HCEC 1CT (cell line): ENCODE data around the gene MTCL1.

Experiments used
- DNase-seq: peaks from one replicate; pipeline ENCODE4 v3.0.0-alpha.2; 2017

MTCL1 gene

GRCh38 chr18:8705238-8705960 lies at the start of gene MTCL1:
MTCL1 (plus strand) TSS chr18:8705556; CDS start chr18:8705661, 105 bp downstream.
- DNase-seq, result peak; percentile 72

DNA sequence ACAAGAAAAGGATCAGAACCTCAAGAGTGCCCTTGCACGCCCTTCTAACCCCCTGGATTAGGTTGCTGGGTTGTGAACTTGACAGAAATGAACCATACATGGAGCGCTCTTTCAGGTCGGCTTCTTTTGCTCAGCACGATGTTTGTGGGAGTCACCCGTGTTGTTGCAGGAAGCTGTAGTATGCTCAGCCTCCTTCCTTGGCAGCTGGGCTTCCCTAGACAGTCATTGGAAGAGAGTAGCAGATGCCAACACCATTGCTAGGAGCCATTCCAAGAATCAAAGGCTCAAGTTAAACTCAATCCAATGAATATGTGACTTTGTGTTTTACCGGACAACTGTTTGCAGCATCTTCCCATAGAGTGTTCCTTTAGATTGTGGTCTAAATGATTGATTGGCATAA lies 49.1 kb upstream of the MTCL1 start:
- no peak for DNase-seq

GRCh38 chr18:8657050-8657820 lies 48.1 kb upstream of the MTCL1 start:
- no peak for DNase-seq

GRCh38 chr18:8657873-8658470 lies 47.4 kb upstream of the MTCL1 start:
- no peak for DNase-seq

DNA sequence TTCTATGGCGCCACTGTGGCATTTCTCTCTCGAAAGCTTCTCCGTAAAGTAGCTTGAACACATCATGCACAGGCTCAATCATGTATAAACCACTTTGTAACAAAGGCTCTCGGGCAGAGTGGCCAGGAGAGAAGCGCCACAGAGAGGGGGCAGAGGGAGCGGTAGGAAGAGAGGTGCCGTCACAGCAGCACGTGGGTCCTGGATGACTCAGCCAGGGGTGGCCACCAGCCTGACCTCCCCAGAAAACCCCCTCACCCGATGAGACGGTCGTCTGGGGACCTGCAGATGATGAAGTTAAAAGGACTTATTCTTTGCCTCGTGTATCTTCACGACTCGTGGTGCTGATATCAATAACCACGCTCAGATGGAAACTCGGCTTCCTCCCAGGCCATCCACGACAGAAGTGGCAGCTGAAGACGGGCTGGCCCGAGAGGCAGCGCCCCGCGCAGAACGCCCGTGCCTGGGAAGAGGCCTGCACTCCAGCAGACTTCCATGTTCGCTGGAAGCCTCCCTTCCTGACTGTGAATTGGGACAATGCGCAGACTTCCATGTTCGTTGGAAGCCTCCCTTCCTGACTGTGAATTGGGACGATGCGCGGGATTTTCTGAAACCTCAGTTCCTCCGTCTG lies 46.4 kb upstream of the MTCL1 start:
- no peak for DNase-seq

DNA sequence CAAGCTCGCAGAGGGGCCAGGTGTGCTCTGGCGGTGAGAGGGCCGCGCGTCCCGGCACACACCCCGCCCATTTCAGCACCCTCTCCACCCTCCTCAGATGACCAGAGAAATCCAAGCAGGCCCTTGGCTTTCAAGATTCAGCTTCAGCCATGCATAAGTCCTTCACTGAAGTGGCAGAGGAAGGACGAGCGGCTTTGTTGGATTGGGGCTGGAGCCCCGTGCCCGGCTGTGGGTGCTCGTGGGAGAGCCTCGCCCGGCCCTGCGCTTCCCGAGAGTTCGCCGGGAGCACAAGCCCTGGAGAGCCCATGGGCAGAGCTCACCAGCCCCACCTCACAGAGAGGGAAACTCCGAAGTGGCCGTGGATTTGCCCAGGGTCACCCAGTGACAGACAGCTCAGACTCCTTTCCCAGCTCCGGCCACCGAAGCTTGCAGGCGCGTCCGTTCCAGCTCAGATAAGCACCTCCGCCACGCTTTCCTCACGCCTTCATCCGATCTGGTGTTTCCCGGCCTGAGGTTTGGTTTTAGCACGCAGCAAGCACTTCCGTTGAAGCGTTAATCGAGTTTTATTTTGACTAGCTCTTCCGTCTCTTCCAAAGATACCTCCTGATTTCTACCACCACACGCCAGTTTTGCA lies 45.6 kb upstream of the MTCL1 start:
- no peak for DNase-seq

DNA sequence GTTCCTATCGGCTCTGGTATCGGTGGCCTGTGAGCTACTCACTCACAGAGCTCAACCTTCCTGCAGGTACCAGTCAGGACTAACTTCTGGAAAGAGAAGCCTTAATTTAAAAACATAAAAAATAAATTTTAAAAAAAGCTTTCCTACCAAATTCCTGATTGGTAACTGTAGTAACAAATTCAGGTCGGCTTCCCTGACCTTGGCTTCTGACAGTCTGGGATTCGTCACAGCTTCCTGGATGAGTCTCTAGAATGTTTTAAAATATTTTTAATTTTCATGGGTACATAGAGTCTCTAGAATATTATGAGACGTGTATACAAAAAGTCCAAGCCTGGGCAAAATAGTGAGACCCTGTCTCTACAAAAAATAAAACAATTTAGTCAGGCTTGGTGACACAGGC lies 45.0 kb upstream of the MTCL1 start:
- DNase-seq, result no peak

- DNase-seq, result no peak
These were observed 43.4 kb upstream of the MTCL1 start for GRCh38 chr18:8661754-8662559.

GRCh38 chr18:8662560-8663255 lies 42.6 kb upstream of the MTCL1 start:
- DNase-seq, result no peak

DNA sequence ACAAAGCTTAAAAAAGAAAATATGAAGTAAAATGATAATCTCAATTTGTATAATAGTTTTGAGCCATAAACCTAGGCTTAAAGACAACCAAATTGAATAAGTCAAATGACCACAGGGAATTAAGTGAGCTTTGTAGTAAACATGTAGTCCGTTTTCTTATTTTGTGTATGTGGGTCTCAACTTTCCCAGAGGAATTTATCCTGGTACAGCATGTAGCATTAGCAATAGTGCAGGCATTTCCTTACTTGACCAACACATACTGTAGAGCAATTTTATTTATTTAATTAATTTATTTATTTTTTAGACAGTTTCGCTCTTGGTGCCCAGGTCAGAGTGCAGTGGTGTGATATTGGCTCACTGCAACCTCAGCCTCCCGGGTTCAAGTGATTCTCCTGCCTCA lies 37.5 kb upstream of the MTCL1 start:
- peak; percentile 49 for DNase-seq

- no peak for DNase-seq
These were observed 37.0 kb upstream of the MTCL1 start for GRCh38 chr18:8668381-8668780.

- no peak for DNase-seq
These were observed 35.8 kb upstream of the MTCL1 start for GRCh38 chr18:8669571-8669970.

- DNase-seq, result no peak
These were observed 31.8 kb upstream of the MTCL1 start for GRCh38 chr18:8673256-8674209.

DNA sequence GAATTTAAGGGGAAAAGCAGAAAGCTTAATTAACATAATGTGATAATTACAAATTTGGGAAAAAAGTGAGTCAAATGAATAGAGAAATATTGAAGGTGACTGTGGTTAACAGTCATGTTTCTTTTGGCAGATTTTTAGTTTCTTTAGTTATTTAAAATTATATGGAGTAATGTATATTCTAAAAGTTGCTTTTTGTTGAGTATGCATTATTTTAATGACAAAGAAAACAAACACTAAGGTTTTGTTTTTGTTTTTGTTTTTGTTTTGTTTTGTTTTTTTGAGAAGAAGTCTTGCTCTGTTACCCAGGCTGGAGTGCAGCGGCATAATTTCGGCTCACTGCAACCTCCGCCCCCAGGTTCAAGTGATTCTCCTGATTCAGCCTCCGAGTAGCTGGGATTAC lies 30.3 kb upstream of the MTCL1 start:
- no peak for DNase-seq

GRCh38 chr18:8681196-8681595 lies 24.2 kb upstream of the MTCL1 start:
- no peak for DNase-seq

DNA sequence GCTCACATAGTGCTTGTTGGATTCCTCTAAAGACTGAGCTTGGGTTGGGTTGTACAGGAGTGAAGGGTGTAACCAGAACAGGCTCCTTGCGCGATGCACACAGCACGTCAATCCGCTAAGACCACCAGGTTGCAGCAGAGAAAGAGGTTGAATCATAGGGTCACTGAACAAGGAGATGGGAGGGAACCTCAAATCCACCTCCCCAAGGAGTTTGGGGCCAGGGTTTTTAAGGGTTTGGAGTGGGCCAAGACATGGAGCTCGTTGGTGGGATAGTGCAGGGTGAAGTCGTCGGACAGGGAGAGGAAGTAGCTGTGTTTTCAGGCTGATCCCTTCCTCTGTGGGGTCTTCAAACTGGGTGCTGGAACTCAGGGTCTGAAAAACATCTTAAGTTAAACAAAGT lies 20.8 kb upstream of the MTCL1 start:
- no peak for DNase-seq

DNA sequence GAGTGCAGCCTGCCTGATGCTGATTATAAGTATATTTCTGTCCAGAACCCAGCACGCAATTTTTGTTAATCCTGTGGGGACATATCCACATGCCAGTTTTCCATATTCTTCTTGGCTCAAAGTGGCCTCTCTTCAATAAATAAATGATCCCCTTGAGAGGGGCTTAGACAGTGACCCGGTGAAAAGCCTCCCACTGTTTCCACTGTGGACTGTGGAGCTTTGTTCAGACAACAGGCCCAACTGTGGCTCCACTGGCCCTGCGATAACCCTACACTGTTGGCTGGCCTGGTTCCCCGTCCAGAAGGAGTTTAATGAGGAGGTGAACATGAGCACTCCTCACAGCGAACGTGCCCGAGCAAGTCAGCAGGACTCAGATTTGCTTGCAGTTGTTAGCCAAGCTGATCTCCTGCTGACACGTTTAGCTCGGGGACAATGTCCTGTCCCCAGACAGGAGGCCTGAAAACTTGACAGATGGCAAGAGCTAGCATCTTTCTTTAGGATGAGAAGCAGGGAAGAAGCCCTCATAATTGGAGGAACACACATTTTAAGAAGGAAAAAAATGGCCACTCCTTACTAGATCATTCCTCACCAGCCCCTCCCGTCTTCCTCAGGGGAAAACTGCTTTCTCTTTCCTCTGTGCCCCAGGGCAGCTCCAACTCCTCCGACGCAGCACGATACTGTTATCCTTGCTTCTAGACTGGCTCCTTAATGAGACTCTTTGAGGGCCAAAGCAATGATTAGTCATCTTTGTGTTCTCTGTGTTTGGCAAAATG lies 20.0 kb upstream of the MTCL1 start:
- no peak for DNase-seq

DNA sequence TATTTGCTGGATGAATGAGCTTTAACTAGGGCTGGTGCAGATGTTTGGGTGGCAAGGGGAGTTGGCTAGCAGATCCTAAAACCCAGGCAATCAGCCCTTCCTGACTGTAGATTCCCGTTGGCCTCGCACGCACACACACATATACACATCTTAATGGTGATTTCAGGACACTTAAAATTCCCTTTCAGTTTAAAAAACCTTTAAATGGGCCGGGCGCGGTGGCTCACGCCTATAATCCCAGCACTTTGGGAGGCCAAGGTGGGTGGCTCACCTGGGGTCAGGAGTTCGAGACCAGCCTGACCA lies 19.5 kb upstream of the MTCL1 start:
- DNase-seq, result no peak

DNA sequence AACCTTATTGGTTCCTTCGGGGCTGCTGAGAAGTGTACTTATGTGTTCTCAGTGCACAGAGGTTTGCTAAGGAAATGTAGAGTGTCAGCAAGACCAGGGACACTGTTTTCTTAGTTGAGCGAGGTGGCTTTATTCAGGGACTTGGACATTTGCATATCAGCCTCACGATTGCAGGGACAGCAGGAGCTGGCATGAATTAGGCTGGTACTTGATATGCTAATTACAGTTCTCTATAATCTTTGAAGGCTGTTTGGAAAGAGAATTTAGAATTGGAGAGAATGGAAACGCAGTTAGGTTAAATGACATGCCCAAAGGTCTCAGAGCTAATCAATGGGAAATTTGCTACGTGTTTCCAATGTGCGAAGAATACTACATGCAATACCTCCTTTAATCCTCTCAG lies 18.7 kb upstream of the MTCL1 start:
- DNase-seq, result no peak
